H9 (cell line): ENCODE data around the gene BCAS3. TPM values are rescaled to one million over a fixed set of nuclear protein-coding genes. Genes with fewer than 3 reads are reported as not detected.

Source experiments
- DNase-seq: peaks from one replicate; pipeline ENCODE4 v3.0.0-alpha.2; 2017
- H2AFZ ChIP-seq: one replicate; pipeline ENCODE4 v1.6.1; 2013; ENCODE audit warnings: mild to moderate bottlenecking, low read length, control low read depth, moderate library complexity
- H2AK5ac ChIP-seq: 2 replicates; pipeline ENCODE4 v1.6.1; 2013; ENCODE audit warnings: low read length, control low read depth, mixed read lengths; ENCODE audit not compliant: insufficient read length
- H2BK120ac ChIP-seq: one replicate; pipeline ENCODE4 v1.6.1; 2013; ENCODE audit warnings: low read depth, mild to moderate bottlenecking, low read length, control low read depth, inconsistent platforms; ENCODE audit not compliant: poor library complexity, severe bottlenecking
- H2BK12ac ChIP-seq: 2 replicates; pipeline ENCODE4 v1.6.1; 2013; ENCODE audit warnings: low read length, control low read depth, mixed read lengths, low read depth; ENCODE audit not compliant: insufficient read length
- H2BK15ac ChIP-seq: 2 replicates; pipeline ENCODE4 v1.6.1; 2013; ENCODE audit warnings: low read depth, low read length, control low read depth
- H2BK20ac ChIP-seq: one replicate; pipeline ENCODE4 v1.6.1; 2013; ENCODE audit warnings: low read depth, mild to moderate bottlenecking, low read length, control low read depth, inconsistent platforms; ENCODE audit not compliant: poor library complexity, severe bottlenecking
- H2BK5ac ChIP-seq: 2 replicates; pipeline ENCODE4 v1.6.1; 2013; ENCODE audit warnings: low read length, control low read depth, mixed read lengths; ENCODE audit not compliant: insufficient read length
- H3K14ac ChIP-seq: 2 replicates; pipeline ENCODE4 v1.6.1; 2013; ENCODE audit warnings: low read length, control low read depth; ENCODE audit not compliant: insufficient read depth
- H3K18ac ChIP-seq: 2 replicates; pipeline ENCODE4 v1.6.1; 2013; ENCODE audit warnings: low read depth, mild to moderate bottlenecking, mixed read lengths, low read length, control low read depth; ENCODE audit not compliant: insufficient read length
- H3K23ac ChIP-seq: 2 replicates; pipeline ENCODE4 v1.6.1; 2013; ENCODE audit warnings: low read length, control low read depth, mixed read lengths, low read depth; ENCODE audit not compliant: insufficient read length
- H3K23me2 ChIP-seq: 2 replicates; pipeline ENCODE4 v1.6.1; 2013; ENCODE audit warnings: low read depth, mild to moderate bottlenecking, mixed read lengths, low read length, control low read depth; ENCODE audit not compliant: insufficient read length, poor library complexity, severe bottlenecking
- H3K27ac ChIP-seq: 2 replicates; pipeline ENCODE4 v1.5.1; 2013; ENCODE audit warnings: low read length, control low read depth, mixed read lengths, low read depth; ENCODE audit not compliant: insufficient read length
- H3K27me3 ChIP-seq: 2 replicates; pipeline ENCODE4 v1.6.1; 2013; ENCODE audit warnings: low read length, control low read depth, inconsistent platforms; ENCODE audit not compliant: insufficient read depth
- H3K4ac ChIP-seq: 2 replicates; pipeline ENCODE4 v1.6.1; 2013; ENCODE audit warnings: low read depth, mild to moderate bottlenecking, control low read depth, inconsistent platforms, low read length, moderate library complexity
- H3K4me1 ChIP-seq: 2 replicates; pipeline ENCODE4 v1.6.1; 2013; ENCODE audit warnings: low read length, control low read depth, inconsistent platforms; ENCODE audit not compliant: insufficient read depth
- H3K4me2 ChIP-seq: 2 replicates; pipeline ENCODE4 v1.6.1; 2013; ENCODE audit warnings: low read length, control low read depth, mixed read lengths; ENCODE audit not compliant: insufficient read length, insufficient read depth
- H3K56ac ChIP-seq: 2 replicates; pipeline ENCODE4 v1.6.1; 2013; ENCODE audit warnings: low read depth, mild to moderate bottlenecking, mixed read lengths, low read length, control low read depth; ENCODE audit not compliant: insufficient read length
- H3K79me1 ChIP-seq: 2 replicates; pipeline ENCODE4 v1.6.1; 2013; ENCODE audit warnings: low read depth, mild to moderate bottlenecking, moderate library complexity, low read length, control low read depth, inconsistent platforms; ENCODE audit not compliant: insufficient read depth, poor library complexity, severe bottlenecking
- H3K79me2 ChIP-seq: 2 replicates; pipeline ENCODE4 v1.6.1; 2013; ENCODE audit warnings: low read length, control low read depth, inconsistent platforms; ENCODE audit not compliant: insufficient read depth
- H3K9ac ChIP-seq: 2 replicates; pipeline ENCODE4 v1.6.1; 2013; ENCODE audit warnings: low read length, control low read depth, mixed read lengths; ENCODE audit not compliant: insufficient read length; ENCODE audit errors: extremely low read depth
- H3K9me3 ChIP-seq: one replicate; pipeline ENCODE4 v1.6.1; 2013; ENCODE audit warnings: low read depth, low read length, inconsistent platforms; ENCODE audit not compliant: control insufficient read depth
- H3T11ph ChIP-seq: one replicate; pipeline ENCODE4 v1.6.1; 2013; ENCODE audit warnings: mild to moderate bottlenecking, low read length, control low read depth, inconsistent platforms
- H4K20me1 ChIP-seq: one replicate; pipeline ENCODE4 v1.6.1; 2013; ENCODE audit not compliant: control insufficient read depth, insufficient read length, insufficient read depth
- H4K5ac ChIP-seq: 2 replicates; pipeline ENCODE4 v1.6.1; 2013; ENCODE audit warnings: low read depth, mild to moderate bottlenecking, mixed read lengths, low read length, control low read depth; ENCODE audit not compliant: insufficient read length
- H4K8ac ChIP-seq: replicated peaks from 2 replicates; pipeline ENCODE4 v1.6.1; 2013; ENCODE audit warnings: low read length, control low read depth, mixed read lengths, low read depth; ENCODE audit not compliant: insufficient read length
- H4K91ac ChIP-seq: 2 replicates; pipeline ENCODE4 v1.6.1; 2013; ENCODE audit warnings: low read depth, mild to moderate bottlenecking, moderate library complexity, mixed read lengths, low read length, control low read depth; ENCODE audit not compliant: insufficient read length
- H3K27ac Mint-ChIP-seq, 3 experiments: 2 replicates in 2 of 3; 3 replicates in 1 of 3; pipeline ENCODE4 v1.8.0; 2020 to 2021; ENCODE audit warnings: mixed read lengths in 3 of 3, mild to moderate bottlenecking in 1 of 3, moderate library complexity in 1 of 3
- H3K27me3 Mint-ChIP-seq: 2 replicates; pipeline ENCODE4 v1.8.0; 2021; ENCODE audit warnings: low read depth, mild to moderate bottlenecking, moderate library complexity, mixed read lengths
- H3K36me3 Mint-ChIP-seq, 3 experiments: 2 replicates in 2 of 3; 3 replicates in 1 of 3; pipeline ENCODE4 v1.8.0; 2020 to 2021; ENCODE audit warnings: low read depth in 3 of 3, mixed read lengths in 3 of 3; ENCODE audit not compliant: insufficient read depth in 1 of 3
- H3K4me1 Mint-ChIP-seq, 2 experiments: 2 replicates each; pipeline ENCODE4 v1.8.0; 2020; ENCODE audit warnings: mixed read lengths in 2 of 2
- H3K4me3 Mint-ChIP-seq, 2 experiments: 2 replicates in 1 of 2; 3 replicates in 1 of 2; pipeline ENCODE4 v1.8.0; 2020 to 2021; ENCODE audit warnings: mild to moderate bottlenecking in 2 of 2, mixed read lengths in 2 of 2, moderate library complexity in 1 of 2
- H3K9me3 Mint-ChIP-seq, 2 experiments: 2 replicates in 1 of 2; 3 replicates in 1 of 2; pipeline ENCODE4 v1.8.0; 2020; ENCODE audit warnings: mild to moderate bottlenecking in 2 of 2, mixed read lengths in 2 of 2, moderate library complexity in 1 of 2
- CTCF ChIP-seq: fragments of 200-600 bp; sonication (generic); conservative IDR thresholded peaks from 3 replicates; pipeline ENCODE4 v1.8.0; 2021; ENCODE audit warnings: antibody characterized with exemption, mild to moderate bottlenecking
- whole genome bisulfite sequencing: extraction: QIAGEN DNeasy Blood & Tissue Kit; methylation state at CpG from one replicate; pipeline ENCODE4 v1.1.7; 2013; ENCODE audit warnings: missing lambda C conversion rate, low lambda C conversion rate, mixed read lengths; ENCODE audit not compliant: insufficient read length; ENCODE audit errors: extremely low coverage; 5-methylcytosine and 5-hydroxymethylcytosine counted together
- total RNA-seq: library from RNA; stranded (reverse); gene quantifications from 2 replicates; pipeline ENCODE4 v1.2.1, GENCODE V29; 2021

Gene BCAS3
- total RNA-seq, 1 experiment from 2014 or later = 22.4 TPM

GRCh38 chr17:61282377-61282776 is 604.7 kb downstream of the BCAS3 start:
- H2AFZ ChIP-seq = no peak overlapping the region
- H4K8ac ChIP-seq = no peak overlapping the region
- H4K20me1 ChIP-seq = no peaks in the 10 kb centered on the region
- no peak overlapping the region for H3K27ac ChIP-seq
- Mint-ChIP-seq H3K27ac (no peak overlapping the region), H3K27me3 (peaks cover 5% of the 10 kb centered on the region; the same call in 1 of the 2 replicates), H3K9me3 (peaks cover 2 to 5% of the 10 kb centered on the region in 2 experiments; a peak in 3 of 5 replicates), H3K4me3 (no peak overlapping the region), H3K36me3 (peaks cover 5 to 7% (median 5%) of the 10 kb centered on the region in 3 experiments), H3K4me1 (peaks cover 40 to 43% of the 10 kb centered on the region in 2 experiments)
- H3K23me2 ChIP-seq = no peaks in the 10 kb centered on the region
- H3T11ph ChIP-seq = no peak overlapping the region
- H3K14ac ChIP-seq = no peak overlapping the region
- no peak overlapping the region for H3K18ac ChIP-seq
- H2BK20ac ChIP-seq = no peak overlapping the region
- H4K91ac ChIP-seq = no peak overlapping the region
- no CpG with 5 or more reads among the region's 3 CpGs for WGBS
- H3K4me2 ChIP-seq = no peak overlapping the region
- no peak overlapping the region for H2BK120ac ChIP-seq
- H2AK5ac ChIP-seq = no peak overlapping the region
- no peaks in the 10 kb centered on the region for H3K9me3 ChIP-seq
- TF ChIP-seq CTCF = no peak
- peaks cover 7% of the 10 kb centered on the region; the same call in 1 of the 2 replicates for H3K4me1 ChIP-seq
- H2BK15ac ChIP-seq = no peak overlapping the region
- H3K79me1 ChIP-seq = no peaks in the 10 kb centered on the region
- H2BK12ac ChIP-seq = no peak overlapping the region
- H3K79me2 ChIP-seq = no peaks in the 10 kb centered on the region
- DNase-seq = no peak
- H3K27me3 ChIP-seq = no peaks in the 10 kb centered on the region
- H4K5ac ChIP-seq = no peak overlapping the region
- no peak overlapping the region for H3K4ac ChIP-seq
- no peak overlapping the region for H2BK5ac ChIP-seq
- H3K56ac ChIP-seq = no peak overlapping the region
- H3K9ac ChIP-seq = no peak overlapping the region
- no peak overlapping the region for H3K23ac ChIP-seq
